Lower lobe of right lung (tissue), 2 donors: ENCODE data around the gene ASB18. TPM values are rescaled to one million over a fixed set of nuclear protein-coding genes. Genes with fewer than 3 reads are reported as not detected.

Experiments used
- ATAC-seq, 2 donors: fragments of 200-7000 bp; cut with Tn5 transposase; one replicate each; pipeline ENCODE4 v1.9.1; 2020 to 2022; ENCODE audit warnings: mild to moderate bottlenecking in 2 of 2, moderate library complexity in 2 of 2
- DNase-seq: peaks from one replicate; pipeline ENCODE4 v3.0.0-alpha.2; 2020
- H3K27ac ChIP-seq: fragments of 200-600 bp; one replicate; pipeline ENCODE4 v1.8.0; 2022
- H3K27me3 ChIP-seq: fragments of 200-600 bp; one replicate; pipeline ENCODE4 v1.8.0; 2022; ENCODE audit warnings: low read depth
- H3K36me3 ChIP-seq: fragments of 200-600 bp; one replicate; pipeline ENCODE4 v1.8.0; 2022; ENCODE audit warnings: mild to moderate bottlenecking
- H3K4me1 ChIP-seq: fragments of 200-600 bp; one replicate; pipeline ENCODE4 v1.8.0; 2022
- H3K4me3 ChIP-seq: fragments of 200-600 bp; one replicate; pipeline ENCODE4 v1.8.0; 2022; ENCODE audit warnings: mild to moderate bottlenecking
- H3K9me3 ChIP-seq: fragments of 200-600 bp; one replicate; pipeline ENCODE4 v1.8.0; 2022
- CTCF ChIP-seq: fragments of 200-600 bp; IDR thresholded peaks from one replicate; pipeline ENCODE4 v1.8.0; 2022; ENCODE audit warnings: antibody characterized with exemption, mild to moderate bottlenecking
- intact Hi-C: fragments of 100-400 bp; cut with DNase I; formaldehyde crosslinking; loops from one replicate; pipeline ENCODE4 v1.11.0; 2022
- total RNA-seq: library from RNA; stranded (reverse); fragmentation: NEBNext Ultra II Directional; extraction: Animal tissue kit (Norgen Biotek cat#: 25700); gene quantifications from one replicate; pipeline ENCODE4 v1.2.1, GENCODE V29; 2021
- donor health status: DM: no; HTN: yes; CAD: no; lungs with severe emphysema.

Gene ASB18
- total RNA-seq, 1 donor from 2014 or later = not detected

GRCh38 chr2:236167297-236168109 lies 96.7 kb downstream of the ASB18 start:
- intact Hi-C loops = no loop called here
- no peaks in the 10 kb centered on the region for H3K9me3 ChIP-seq
- no peak for TF ChIP-seq CTCF
- peaks cover 53% of the 10 kb centered on the region for H3K4me1 ChIP-seq
- peaks cover 100% of the 10 kb centered on the region for H3K27me3 ChIP-seq
- H3K4me3 ChIP-seq = peak overlapping the region; percentile 38
- no peak for ATAC-seq
- no peak for DNase-seq
- no peak overlapping the region for H3K27ac ChIP-seq
- H3K36me3 ChIP-seq = no peaks in the 10 kb centered on the region

- Histone ChIP-seq H3K4me1 (peaks cover 53% of the 10 kb centered on the region), H3K27ac (no peak overlapping the region), H3K27me3 (peaks cover 100% of the 10 kb centered on the region), H3K36me3 (no peaks in the 10 kb centered on the region), H3K4me3 (peak overlapping the region; percentile 38), H3K9me3 (no peaks in the 10 kb centered on the region)
- DNase-seq (no peak), ATAC-seq (no peak)
- intact Hi-C loops = no loop called here
- TF ChIP-seq CTCF = no peak
These were observed 97.4 kb downstream of the ASB18 start for GRCh38 chr2:236166796-236167296.

GRCh38 chr2:236165842-236166795 lies 98.1 kb downstream of the ASB18 start:
- H3K36me3 ChIP-seq = no peaks in the 10 kb centered on the region
- peaks cover 53% of the 10 kb centered on the region for H3K4me1 ChIP-seq
- no peaks in the 10 kb centered on the region for H3K9me3 ChIP-seq
- ATAC-seq (no peak), DNase-seq (no peak)
- H3K27me3 ChIP-seq = peaks cover 100% of the 10 kb centered on the region
- no peak for TF ChIP-seq CTCF
- H3K27ac ChIP-seq = no peak overlapping the region
- H3K4me3 ChIP-seq = peak overlapping the region; percentile 30
- intact Hi-C loops = no loop called here

GRCh38 chr2:236164925-236165841 lies 99.0 kb downstream of the ASB18 start:
- Histone ChIP-seq H3K27ac (no peak overlapping the region), H3K4me3 (peak overlapping the region; percentile 42), H3K27me3 (peaks cover 99% of the 10 kb centered on the region), H3K4me1 (peaks cover 53% of the 10 kb centered on the region), H3K9me3 (no peaks in the 10 kb centered on the region), H3K36me3 (no peaks in the 10 kb centered on the region)
- no peak for TF ChIP-seq CTCF
- DNase-seq = no peak
- no peak for ATAC-seq
- intact Hi-C loops = no loop called here
